Mesendoderm (in vitro differentiated cells): ENCODE results near the gene LRP1.

ENCODE experiments used
- DNase-seq: peaks from one replicate; pipeline ENCODE4 v3.0.0; 2013
- H2AK5ac ChIP-seq: 2 replicates; pipeline ENCODE4 v1.6.1; 2013; ENCODE audit warnings: low read length, inconsistent platforms
- H2BK120ac ChIP-seq: 2 replicates; pipeline ENCODE4 v1.6.1; 2013; ENCODE audit warnings: low read depth, mild to moderate bottlenecking, low read length, moderate library complexity, mixed read lengths
- H2BK15ac ChIP-seq: replicated peaks from 2 replicates; pipeline ENCODE4 v1.6.1; 2013; ENCODE audit warnings: low read depth, mild to moderate bottlenecking, moderate library complexity
- H2BK5ac ChIP-seq: 2 replicates; pipeline ENCODE4 v1.6.1; 2013; ENCODE audit warnings: low read length, inconsistent platforms
- H3K18ac ChIP-seq: 2 replicates; pipeline ENCODE4 v1.6.1; 2013; ENCODE audit warnings: mild to moderate bottlenecking, low read length, mixed read lengths
- H3K23ac ChIP-seq: one replicate; pipeline ENCODE4 v1.6.1; 2013; ENCODE audit warnings: low read length
- H3K27ac ChIP-seq: 2 replicates; pipeline ENCODE4 v1.5.1; 2013; ENCODE audit warnings: low read depth, mild to moderate bottlenecking, inconsistent platforms, low read length, moderate library complexity
- H3K27me3 ChIP-seq: 2 replicates; pipeline ENCODE4 v1.6.1; 2013; ENCODE audit warnings: low read length, control low read depth, mild to moderate bottlenecking, inconsistent platforms; ENCODE audit not compliant: insufficient read depth, poor library complexity
- H3K36me3 ChIP-seq: 2 replicates; pipeline ENCODE4 v1.6.1; 2013; ENCODE audit warnings: low read length, inconsistent platforms; ENCODE audit not compliant: control insufficient read depth, insufficient read depth
- H3K4ac ChIP-seq: one replicate; pipeline ENCODE4 v1.6.1; 2013; ENCODE audit warnings: low read depth, mild to moderate bottlenecking, low read length, moderate library complexity
- H3K4me1 ChIP-seq: 2 replicates; pipeline ENCODE4 v1.6.1; 2013; ENCODE audit warnings: low read depth, low read length, inconsistent platforms; ENCODE audit not compliant: control insufficient read depth
- H3K4me2 ChIP-seq: 2 replicates; pipeline ENCODE4 v1.6.1; 2013; ENCODE audit warnings: low read length
- H3K4me3 ChIP-seq: 2 replicates; pipeline ENCODE4 v1.5.1; 2013; ENCODE audit warnings: mild to moderate bottlenecking, low read length
- H3K56ac ChIP-seq: one replicate; pipeline ENCODE4 v1.6.1; 2013; ENCODE audit warnings: low read length
- H3K79me1 ChIP-seq: 2 replicates; pipeline ENCODE4 v1.6.1; 2013; ENCODE audit warnings: low read length, inconsistent platforms
- H3K79me2 ChIP-seq: 2 replicates; pipeline ENCODE4 v1.6.1; 2013; ENCODE audit warnings: mild to moderate bottlenecking, low read length; ENCODE audit not compliant: control insufficient read depth, insufficient read depth
- H3K9ac ChIP-seq: 2 replicates; pipeline ENCODE4 v1.6.1; 2013; ENCODE audit warnings: low read length, inconsistent platforms
- H4K5ac ChIP-seq: one replicate; pipeline ENCODE4 v1.6.1; 2013; ENCODE audit warnings: low read length
- H4K8ac ChIP-seq: one replicate; pipeline ENCODE4 v1.6.1; 2013; ENCODE audit warnings: low read depth, mild to moderate bottlenecking, control low read depth, low read length, moderate library complexity
- WGBS: extraction: QIAGEN DNeasy Blood & Tissue Kit; methylation state at CpG from one replicate; pipeline ENCODE4 v1.1.7; 2013; ENCODE audit warnings: low lambda C conversion rate, missing lambda C conversion rate; ENCODE audit not compliant: insufficient coverage; ENCODE audit errors: extremely low coverage; 5-methylcytosine and 5-hydroxymethylcytosine counted together

LRP1 gene

GRCh38 chr12:57236201-57236924 lies 108.1 kb downstream of the LRP1 start:
- H3K4ac ChIP-seq = no peak overlapping the region
- no peak overlapping the region for H2BK5ac ChIP-seq
- H4K5ac ChIP-seq = no peak overlapping the region
- H2BK15ac ChIP-seq = no peak overlapping the region
- peaks cover 23% of the 10 kb centered on the region for H3K36me3 ChIP-seq
- H3K23ac ChIP-seq = no peak overlapping the region
- H3K9ac ChIP-seq = no peak overlapping the region
- no peak overlapping the region for H2AK5ac ChIP-seq
- peaks cover 33% of the 10 kb centered on the region for H3K27me3 ChIP-seq
- H3K56ac ChIP-seq = no peak overlapping the region
- H4K8ac ChIP-seq = no peak overlapping the region
- DNase-seq = peak; percentile 64
- peaks cover 5% of the 10 kb centered on the region for H3K4me1 ChIP-seq
- H3K18ac ChIP-seq = no peak overlapping the region
- H3K79me2 ChIP-seq = peaks cover 3% of the 10 kb centered on the region
- WGBS = no CpG with 5 or more reads among the region's 40 CpGs
- H3K4me2 ChIP-seq = no peak overlapping the region
- no peak overlapping the region for H3K27ac ChIP-seq
- no peak overlapping the region for H2BK120ac ChIP-seq
- H3K4me3 ChIP-seq = no peak overlapping the region
- peaks cover 11% of the 10 kb centered on the region for H3K79me1 ChIP-seq

- no peak overlapping the region for H2BK120ac ChIP-seq
- no peak overlapping the region for H3K56ac ChIP-seq
- peaks cover 40% of the 10 kb centered on the region for H3K27me3 ChIP-seq
- no CpG with 5 or more reads among the region's 9 CpGs for WGBS
- no peak overlapping the region for H3K4me2 ChIP-seq
- DNase-seq = peak; percentile 49
- H3K9ac ChIP-seq = no peak overlapping the region
- no peak overlapping the region for H2BK5ac ChIP-seq
- H3K79me1 ChIP-seq = peaks cover 4% of the 10 kb centered on the region
- H4K5ac ChIP-seq = no peak overlapping the region
- H2BK15ac ChIP-seq = no peak overlapping the region
- no peak overlapping the region for H3K27ac ChIP-seq
- H3K4ac ChIP-seq = no peak overlapping the region
- peaks cover 17% of the 10 kb centered on the region for H3K36me3 ChIP-seq
- no peaks in the 10 kb centered on the region for H3K79me2 ChIP-seq
- H3K18ac ChIP-seq = no peak overlapping the region
- H4K8ac ChIP-seq = no peak overlapping the region
- H3K4me3 ChIP-seq = no peak overlapping the region
- no peak overlapping the region for H3K23ac ChIP-seq
- no peak overlapping the region for H2AK5ac ChIP-seq
- H3K4me1 ChIP-seq = peaks cover 5% of the 10 kb centered on the region
These were observed 108.8 kb downstream of the LRP1 start for GRCh38 chr12:57236925-57237595.

GRCh38 chr12:57237596-57237931 lies 109.3 kb downstream of the LRP1 start:
- Histone ChIP-seq H3K4ac (no peak overlapping the region), H2BK5ac (no peak overlapping the region), H3K36me3 (peaks cover 12% of the 10 kb centered on the region), H4K5ac (no peak overlapping the region), H2AK5ac (no peak overlapping the region), H3K18ac (no peak overlapping the region), H3K9ac (no peak overlapping the region), H3K79me1 (peaks cover under 1% of the 10 kb centered on the region), H3K4me3 (no peak overlapping the region), H2BK120ac (no peak overlapping the region), H3K4me2 (no peak overlapping the region), H3K56ac (no peak overlapping the region), H3K27me3 (peaks cover 43% of the 10 kb centered on the region), H2BK15ac (no peak overlapping the region), H3K23ac (no peak overlapping the region), H3K79me2 (no peaks in the 10 kb centered on the region), H4K8ac (no peak overlapping the region), H3K27ac (no peak overlapping the region), H3K4me1 (peaks cover 5% of the 10 kb centered on the region)
- no peak for DNase-seq
- no CpG with 5 or more reads among the region's 5 CpGs for WGBS

GRCh38 chr12:57237932-57238853 lies 109.9 kb downstream of the LRP1 start:
- Histone ChIP-seq H3K9ac (peak overlapping the region; percentile 66), H3K4me3 (peak overlapping the region; percentile 4), H2BK15ac (no peak overlapping the region), H3K4me1 (peaks cover 5% of the 10 kb centered on the region), H3K23ac (peak overlapping the region; percentile 97), H4K8ac (no peak overlapping the region), H3K4me2 (peak overlapping the region; percentile 63), H3K56ac (peak overlapping the region; percentile 83), H3K18ac (no peak overlapping the region), H3K36me3 (peaks cover 7% of the 10 kb centered on the region), H2BK5ac (no peak overlapping the region), H3K4ac (no peak overlapping the region), H3K79me1 (no peaks in the 10 kb centered on the region), H3K79me2 (no peaks in the 10 kb centered on the region), H3K27me3 (peaks cover 43% of the 10 kb centered on the region), H2BK120ac (no peak overlapping the region), H4K5ac (no peak overlapping the region), H3K27ac (no peak overlapping the region), H2AK5ac (no peak overlapping the region)
- WGBS = no CpG with 5 or more reads among the region's 63 CpGs
- DNase-seq = peak; percentile 50

- H3K27ac ChIP-seq = no peak overlapping the region
- H3K4me1 ChIP-seq = peaks cover 5% of the 10 kb centered on the region
- no peak overlapping the region for H3K18ac ChIP-seq
- H3K79me2 ChIP-seq = no peaks in the 10 kb centered on the region
- H3K4me3 ChIP-seq = peak overlapping the region; percentile 4
- WGBS = no CpG with 5 or more reads among the region's 47 CpGs
- H4K5ac ChIP-seq = no peak overlapping the region
- DNase-seq = peak; percentile 90
- no peak overlapping the region for H2BK15ac ChIP-seq
- H2BK5ac ChIP-seq = no peak overlapping the region
- peak overlapping the region; percentile 97 for H3K23ac ChIP-seq
- H3K9ac ChIP-seq = peak overlapping the region; percentile 66
- no peak overlapping the region for H2BK120ac ChIP-seq
- peak overlapping the region; percentile 63 for H3K4me2 ChIP-seq
- H4K8ac ChIP-seq = no peak overlapping the region
- no peak overlapping the region for H3K4ac ChIP-seq
- H3K36me3 ChIP-seq = peaks cover under 1% of the 10 kb centered on the region
- peak overlapping the region; percentile 83 for H3K56ac ChIP-seq
- H3K79me1 ChIP-seq = no peaks in the 10 kb centered on the region
- no peak overlapping the region for H2AK5ac ChIP-seq
- H3K27me3 ChIP-seq = peaks cover 43% of the 10 kb centered on the region
These were observed 110.7 kb downstream of the LRP1 start for GRCh38 chr12:57238854-57239554.
